ENCODE data around the gene TMEM217.

TMEM217 gene

DNA sequence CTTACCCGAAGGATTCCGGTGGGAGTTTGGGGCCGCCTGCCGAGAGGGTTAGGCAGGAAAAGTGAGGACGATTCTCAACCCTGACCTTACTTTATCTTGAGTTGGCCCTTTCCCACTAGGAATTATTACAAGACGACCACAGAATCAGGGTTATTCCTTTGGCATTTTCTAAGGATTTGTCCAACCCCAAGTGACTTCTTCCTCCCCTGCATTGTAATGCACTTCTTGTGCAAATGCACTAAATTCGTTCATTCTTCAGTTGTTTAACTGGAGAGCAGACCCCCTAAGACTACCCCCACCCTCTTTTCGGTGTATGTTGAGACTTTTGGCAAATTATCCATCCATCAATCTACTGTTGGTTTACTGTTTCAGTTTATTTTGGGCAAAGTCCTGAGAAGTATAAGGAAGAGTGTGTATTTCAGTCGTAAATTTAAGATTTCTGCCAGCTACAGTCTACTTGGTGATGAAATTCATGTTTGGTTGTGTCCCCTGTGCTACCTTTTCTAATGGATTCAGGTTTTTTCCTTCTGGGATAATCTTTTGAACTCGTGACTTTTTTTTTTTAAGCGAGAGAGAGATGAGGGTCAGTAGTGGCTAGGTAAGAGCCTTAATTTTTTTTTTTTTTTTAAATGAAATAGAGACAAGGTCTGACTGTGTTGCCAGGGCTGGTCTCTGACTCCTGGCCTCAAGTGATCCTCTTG, 611 bp upstream of the TMEM217 start:
- Histone ChIP-seq H3K27ac (ENCODE audit: low read depth, low read length) (no peak overlapping the region), H3K79me2 (ENCODE audit: insufficient read depth, low read length) (0 out of 2 replicates have a peak, but pooled peaks cover 9% of the 10 kb centered on the region), H3K4me2 (ENCODE audit: low read depth, low read length, poor library complexity, severe bottlenecking) (peak overlapping the region; percentile 68), H3K36me3 (ENCODE audit: low read length) (no peaks in the 10 kb centered on the region), H3K9me2 (replicated peaks; ENCODE audit: insufficient read depth, low read length) (no peaks in the 10 kb centered on the region), H2AFZ (ENCODE audit: low read depth, low read length, severe bottlenecking) (peak overlapping the region; percentile 87), H3K9ac (ENCODE audit: low read length) (peak overlapping the region; percentile 74), H4K20me1 (ENCODE audit: low read depth, low read length) (0 out of 2 replicates have a peak, but pooled peaks cover 3% of the 10 kb centered on the region), H3K4me3 (ENCODE audit: insufficient read depth, low read length, poor library complexity, severe bottlenecking) (peak overlapping the region; percentile 69), H3K9me3 (ENCODE audit: insufficient read depth, low read length) (no peaks in the 10 kb centered on the region), H3K27me3 (ENCODE audit: low read length) (no peaks in the 10 kb centered on the region), H3F3A (ENCODE audit: insufficient read depth) (peaks cover 14% of the 10 kb centered on the region; the same call in 1 of the 2 replicates)
- TF ChIP-seq, protein P1, sequence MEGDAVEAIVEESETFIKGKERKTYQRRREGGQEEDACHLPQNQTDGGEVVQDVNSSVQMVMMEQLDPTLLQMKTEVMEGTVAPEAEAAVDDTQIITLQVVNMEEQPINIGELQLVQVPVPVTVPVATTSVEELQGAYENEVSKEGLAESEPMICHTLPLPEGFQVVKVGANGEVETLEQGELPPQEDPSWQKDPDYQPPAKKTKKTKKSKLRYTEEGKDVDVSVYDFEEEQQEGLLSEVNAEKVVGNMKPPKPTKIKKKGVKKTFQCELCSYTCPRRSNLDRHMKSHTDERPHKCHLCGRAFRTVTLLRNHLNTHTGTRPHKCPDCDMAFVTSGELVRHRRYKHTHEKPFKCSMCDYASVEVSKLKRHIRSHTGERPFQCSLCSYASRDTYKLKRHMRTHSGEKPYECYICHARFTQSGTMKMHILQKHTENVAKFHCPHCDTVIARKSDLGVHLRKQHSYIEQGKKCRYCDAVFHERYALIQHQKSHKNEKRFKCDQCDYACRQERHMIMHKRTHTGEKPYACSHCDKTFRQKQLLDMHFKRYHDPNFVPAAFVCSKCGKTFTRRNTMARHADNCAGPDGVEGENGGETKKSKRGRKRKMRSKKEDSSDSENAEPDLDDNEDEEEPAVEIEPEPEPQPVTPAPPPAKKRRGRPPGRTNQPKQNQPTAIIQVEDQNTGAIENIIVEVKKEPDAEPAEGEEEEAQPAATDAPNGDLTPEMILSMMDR (IDR thresholded peaks at IDR 0.05; ENCODE audit: insufficient read depth, low read length, poor library complexity, severe bottlenecking) = no peak
- no peak for TF ChIP-seq EZH2phosphoT487 (conservative IDR thresholded peaks at IDR 0.05; ENCODE audit: low read length)

DNA sequence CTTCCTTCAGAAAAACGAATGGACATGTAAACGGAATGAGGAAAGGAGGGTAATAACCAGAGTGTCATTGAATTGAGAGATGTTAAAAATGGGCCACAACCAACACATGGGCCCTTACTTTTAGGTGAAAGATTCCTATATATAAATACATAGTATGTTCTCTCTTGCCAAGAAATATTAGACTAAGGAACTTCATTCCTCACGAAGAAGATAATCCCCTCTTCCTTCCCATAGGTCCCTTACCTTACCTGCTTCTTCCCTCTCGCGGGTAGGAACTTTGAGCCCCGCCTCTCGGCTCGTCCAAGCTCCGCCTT, 667 bp downstream of the TMEM217 start:
- peak overlapping the region; percentile 74 for H3K9ac ChIP-seq (ENCODE audit: low read length)
- H2AFZ ChIP-seq (ENCODE audit: low read depth, low read length, severe bottlenecking) = peak overlapping the region; percentile 87
- H3K9me3 ChIP-seq (ENCODE audit: insufficient read depth, low read length) = no peaks in the 10 kb centered on the region
- no peaks in the 10 kb centered on the region for H4K20me1 ChIP-seq (ENCODE audit: low read depth, low read length)
- 0 out of 2 replicates have a peak, but pooled peaks cover 9% of the 10 kb centered on the region for H3K79me2 ChIP-seq (ENCODE audit: insufficient read depth, low read length)
- peak overlapping the region; percentile 69 for H3K4me3 ChIP-seq (ENCODE audit: insufficient read depth, low read length, poor library complexity, severe bottlenecking)
- no peaks in the 10 kb centered on the region for H3K9me2 ChIP-seq (replicated peaks; ENCODE audit: insufficient read depth, low read length)
- H3K27me3 ChIP-seq (ENCODE audit: low read length) = no peaks in the 10 kb centered on the region
- H3K27ac ChIP-seq (ENCODE audit: low read depth, low read length) = no peak overlapping the region
- TF ChIP-seq, protein P1 (IDR thresholded peaks at IDR 0.05; ENCODE audit: insufficient read depth, low read length, poor library complexity, severe bottlenecking) = no peak
- peaks cover 14% of the 10 kb centered on the region; the same call in 1 of the 2 replicates for H3F3A ChIP-seq (ENCODE audit: insufficient read depth)
- peak overlapping the region; percentile 68 for H3K4me2 ChIP-seq (ENCODE audit: low read depth, low read length, poor library complexity, severe bottlenecking)
- no peaks in the 10 kb centered on the region for H3K36me3 ChIP-seq (ENCODE audit: low read length)

DNA sequence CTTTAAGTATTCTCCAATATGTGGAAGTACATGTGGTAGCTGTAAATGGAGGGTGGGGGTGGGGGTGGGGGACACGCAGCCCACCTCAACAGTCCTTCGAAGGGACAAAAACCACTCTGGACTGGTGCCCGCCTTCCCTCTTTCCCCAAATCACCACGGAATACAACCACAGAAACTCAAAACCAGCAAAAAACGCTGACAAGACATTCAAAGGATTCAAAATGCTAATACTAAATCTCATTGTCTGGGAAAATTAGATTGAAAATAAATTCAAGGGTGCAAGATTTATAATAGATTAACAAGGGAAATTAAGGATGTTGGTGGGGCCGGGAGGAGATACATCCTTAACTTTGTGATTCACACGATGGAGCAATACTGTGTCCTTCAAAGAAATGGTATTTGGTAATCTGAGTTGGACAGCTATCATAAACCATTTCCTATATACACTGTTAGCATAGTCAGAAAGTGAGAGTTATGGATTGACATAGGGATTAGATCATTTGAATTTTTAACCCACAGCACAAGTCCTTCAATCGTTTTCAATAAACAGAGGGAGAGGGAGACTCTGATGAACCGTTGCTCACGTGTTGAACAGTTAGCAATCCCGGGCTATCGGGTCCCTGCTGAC, 1.1 kb downstream of the TMEM217 start:
- H3K27ac ChIP-seq (ENCODE audit: low read depth, low read length) = no peak overlapping the region
- no peaks in the 10 kb centered on the region for H3K36me3 ChIP-seq (ENCODE audit: low read length)
- peak overlapping the region; percentile 87 for H2AFZ ChIP-seq (ENCODE audit: low read depth, low read length, severe bottlenecking)
- H3K9me2 ChIP-seq (replicated peaks; ENCODE audit: insufficient read depth, low read length) = no peaks in the 10 kb centered on the region
- H3K79me2 ChIP-seq (ENCODE audit: insufficient read depth, low read length) = 0 out of 2 replicates have a peak, but pooled peaks cover 9% of the 10 kb centered on the region
- TF ChIP-seq EZH2phosphoT487 (conservative IDR thresholded peaks at IDR 0.05; ENCODE audit: low read length) = no peak
- TF ChIP-seq, protein P1 (IDR thresholded peaks at IDR 0.05; ENCODE audit: insufficient read depth, low read length, poor library complexity, severe bottlenecking) = no peak
- no peak overlapping the region for H3K9ac ChIP-seq (ENCODE audit: low read length)
- H4K20me1 ChIP-seq (ENCODE audit: low read depth, low read length) = no peaks in the 10 kb centered on the region
- no peaks in the 10 kb centered on the region for H3K27me3 ChIP-seq (ENCODE audit: low read length)
- H3K4me3 ChIP-seq (ENCODE audit: insufficient read depth, low read length, poor library complexity, severe bottlenecking) = peak overlapping the region; percentile 69
- H3K9me3 ChIP-seq (ENCODE audit: insufficient read depth, low read length) = no peaks in the 10 kb centered on the region
- H3K4me2 ChIP-seq (ENCODE audit: low read depth, low read length, poor library complexity, severe bottlenecking) = peak overlapping the region; percentile 68
- peaks cover 14% of the 10 kb centered on the region; the same call in 1 of the 2 replicates for H3F3A ChIP-seq (ENCODE audit: insufficient read depth)

Measured in SU-DHL-6 (cell line).